Endothelial cell of umbilical vein (primary cell): ENCODE results near the gene EEIG1. TPM values are rescaled to one million over a fixed set of nuclear protein-coding genes. Genes with fewer than 3 reads are reported as not detected.

ENCODE experiments used
- BruUV-seq: library from RNA; stranded (reverse); fragments of 400-500 nt; replicated peaks from 2 replicates; lab custom pipeline; 2021; lab: Mats Ljungman, UMichigan
- CTCF ChIA-PET: fragments of 300-600, 350-600 bp; sonication (Branson Sonifier 250); formaldehyde crosslinking; loops from one replicate; lab custom pipeline; 2021; ENCODE audit warnings: antibody characterized with exemption, inconsistent platforms; lab: Charles Lee
- POLR2A ChIA-PET: fragments of 300-600, 350-600 bp; sonication (Branson Sonifier 250); formaldehyde crosslinking; loops from one replicate; lab custom pipeline; 2021; ENCODE audit warnings: antibody characterized with exemption, inconsistent platforms; lab: Charles Lee
- DNase-seq: peaks from one replicate; pipeline ENCODE4 v3.0.0-alpha.2; 2011; ENCODE audit warnings: low read depth, low spot score
- FAIRE-seq: peaks from 2 replicates; lab custom pipeline; 2011; peaks lifted over from hg19 to GRCh38; lab: Jason Lieb, UNC
- H2AFZ ChIP-seq: 2 replicates; pipeline ENCODE4 v1.6.0; 2012; ENCODE audit warnings: low read depth, low read length, control low read depth, inconsistent platforms
- H3K27ac ChIP-seq: 2 replicates; pipeline ENCODE4 v1.5.1; 2011; ENCODE audit warnings: low read depth, mild to moderate bottlenecking, control low read depth, low read length, moderate library complexity; ENCODE audit not compliant: insufficient read depth
- H3K27me3 ChIP-seq, 2 experiments: 2 replicates each; pipeline versions ENCODE4 v1.6.0 to v1.6.1; 2011; ENCODE audit warnings: low read length in 2 of 2, mixed read lengths in 1 of 2; ENCODE audit not compliant: control insufficient read depth in 2 of 2, insufficient read depth in 2 of 2
- H3K36me3 ChIP-seq, 2 experiments: 2 replicates in 1 of 2; 3 replicates in 1 of 2; pipeline ENCODE4 v1.5.1; 2011; ENCODE audit warnings: low read length in 2 of 2, mild to moderate bottlenecking in 1 of 2, moderate library complexity in 1 of 2; ENCODE audit not compliant: control insufficient read depth in 2 of 2, insufficient read depth in 2 of 2; ENCODE audit errors: extremely low read depth in 1 of 2
- H3K4me1 ChIP-seq: 3 replicates; pipeline ENCODE4 v1.5.1; 2011; ENCODE audit warnings: mild to moderate bottlenecking, low read length; ENCODE audit not compliant: control insufficient read depth, insufficient read depth; ENCODE audit errors: extremely low read depth
- H3K4me2 ChIP-seq: 2 replicates; pipeline ENCODE4 v1.6.1; 2011; ENCODE audit warnings: low read length, control low read depth, mixed read lengths; ENCODE audit not compliant: insufficient read depth
- H3K4me3 ChIP-seq, 3 experiments: fragments of 200-600 bp in 1 of 3; sonication (generic), shearing (Covaris generic) in 1 of 3; replicated peaks in 1 of 3; 2 replicates each; pipeline ENCODE4 v1.5.1; 2011 to 2016; ENCODE audit warnings: control low read depth in 3 of 3, low read length in 3 of 3, mild to moderate bottlenecking in 2 of 3, inconsistent platforms in 1 of 3, low read depth in 1 of 3, moderate library complexity in 1 of 3; ENCODE audit not compliant: insufficient read depth in 1 of 3
- H3K79me2 ChIP-seq: 2 replicates; pipeline ENCODE4 v1.6.0; 2012; ENCODE audit warnings: low read length, inconsistent platforms; ENCODE audit not compliant: control insufficient read depth, insufficient read depth
- H3K9ac ChIP-seq: replicated peaks from 2 replicates; pipeline ENCODE3; 2011; ENCODE audit warnings: low read length, control low read depth; ENCODE audit not compliant: insufficient read depth; ENCODE audit errors: extremely low read depth
- H3K9me1 ChIP-seq: replicated peaks from 3 replicates; pipeline ENCODE4 v1.6.0; 2011; ENCODE audit warnings: mild to moderate bottlenecking, low read length; ENCODE audit not compliant: control insufficient read depth, insufficient read depth; ENCODE audit errors: extremely low read depth
- H3K9me3 ChIP-seq: replicated peaks from 2 replicates; pipeline ENCODE4 v1.5.1; 2012; ENCODE audit warnings: low read length, inconsistent platforms; ENCODE audit not compliant: control insufficient read depth, insufficient read depth
- H4K20me1 ChIP-seq: replicated peaks from 2 replicates; pipeline ENCODE3; 2011; ENCODE audit warnings: mild to moderate bottlenecking, low read length; ENCODE audit not compliant: control insufficient read depth, insufficient read depth; ENCODE audit errors: extremely low read depth
- CTCF ChIP-seq, 2 donors: IDR thresholded peaks; 1 replicate in 1 of 2; 2 replicates in 1 of 2; pipeline ENCODE4 v1.5.1; 2011; ENCODE audit warnings: low read length in 2 of 2, mild to moderate bottlenecking in 2 of 2, moderate library complexity in 2 of 2, control low read depth in 1 of 2, inconsistent platforms in 1 of 2, low read depth in 1 of 2; ENCODE audit not compliant: insufficient read depth in 1 of 2; ENCODE audit errors: extremely low read depth in 1 of 2
- EZH2 ChIP-seq: IDR thresholded peaks from 2 replicates; pipeline ENCODE4 v1.6.1; 2012; ENCODE audit warnings: borderline replicate concordance, low read depth, mild to moderate bottlenecking, moderate library complexity, low read length, inconsistent platforms; ENCODE audit not compliant: severe bottlenecking
- FOS ChIP-seq: IDR thresholded peaks from 2 replicates; pipeline ENCODE4 v1.6.1; 2011; ENCODE audit warnings: mild to moderate bottlenecking, low read length, moderate library complexity, borderline replicate concordance; ENCODE audit not compliant: insufficient read depth
- GATA2 ChIP-seq: IDR thresholded peaks from 2 replicates; pipeline ENCODE4 v1.7.0; 2011; ENCODE audit warnings: low read depth, mild to moderate bottlenecking, moderate library complexity, mixed read lengths, low read length; ENCODE audit not compliant: insufficient read length, insufficient read depth
- JUN ChIP-seq: IDR thresholded peaks from 2 replicates; pipeline ENCODE4 v1.6.1; 2011; ENCODE audit warnings: borderline replicate concordance, low read depth; ENCODE audit not compliant: insufficient read length, insufficient read depth
- MAX ChIP-seq: IDR thresholded peaks from 2 replicates; pipeline ENCODE4 v1.6.1; 2011; ENCODE audit not compliant: insufficient read depth, insufficient read length
- MYC ChIP-seq: IDR thresholded peaks from one replicate; pipeline ENCODE4 v1.6.1; 2011; ENCODE audit warnings: mild to moderate bottlenecking, low read depth, low read length
- POLR2A ChIP-seq: IDR thresholded peaks from 2 replicates; pipeline ENCODE4 v1.6.1; 2012; ENCODE audit warnings: low read depth, mild to moderate bottlenecking, control low read depth, low read length
- POLR2AphosphoS5 ChIP-seq: IDR thresholded peaks from 2 replicates; pipeline ENCODE4 v1.6.1; 2012; ENCODE audit warnings: low read depth, mild to moderate bottlenecking, control low read depth, low read length, moderate library complexity; ENCODE audit not compliant: insufficient read depth
- dilution Hi-C: fragments of 300-500 bp; cut with MboI; formaldehyde crosslinking; loops from one replicate; pipeline ENCODE4 v1.15.0; 2019; ENCODE audit warnings: low sequenced_read_pairs; ENCODE audit not compliant: extremely low pct_ligation_motif_present
- intact Hi-C: fragments of 100-400 bp; cut with micrococcal nuclease; formaldehyde crosslinking; loops from one replicate; pipeline ENCODE4 v1.10.0; 2022
- polyA plus RNA-seq, 4 experiments: library from polyadenylated mRNA; depleted of rRNA in 3 of 4; stranded (reverse) in 3 of 4; unstranded in 1 of 4; fragments of >200 nt; gene quantifications; 2 replicates each; pipeline versions ENCODE4 v1.2.1 to v1.2.3, GENCODE V29; 2011 to 2012; ENCODE audit warnings: missing spikeins in 1 of 4
- total RNA-seq: library from RNA; stranded (reverse); gene quantifications from 2 replicates; pipeline ENCODE4 v1.2.3, GENCODE V29; 2021

Gene EEIG1
- total and polyA plus RNA-seq, 2 donors (not counting 3 experiments of a cell fraction or from before 2014, with no cell fraction given): 8.4 to 19.0 TPM

GRCh38 chr9:127993721-127994120, 12.9 kb upstream of the EEIG1 start:
- no peaks in the 10 kb centered on the region for H4K20me1 ChIP-seq
- no peak for TF ChIP-seq JUN
- TF ChIP-seq POLR2A: no peak
- TF ChIP-seq POLR2AphosphoS5: no peak
- TF ChIP-seq GATA2: no peak
- no peak for TF ChIP-seq MAX
- no peak for TF ChIP-seq FOS
- TF ChIP-seq MYC: no peak
- TF ChIP-seq EZH2: no peak
- TF ChIP-seq CTCF (IDR thresholded peaks at IDR 0.05; ENCODE audit: extremely low read depth in 1 of 2, insufficient read depth in 1 of 2, low read depth in 1 of 2, low read length in 2 of 2): no peak
- FAIRE-seq (no peak), DNase-seq (no peak)
- H3K27ac ChIP-seq: no peak overlapping the region
- H3K4me3 ChIP-seq: no peak overlapping the region
- no peak overlapping the region for H3K4me2 ChIP-seq
- intact Hi-C loops: no loop called here
- no peak overlapping the region for H2AFZ ChIP-seq
- H3K9ac ChIP-seq: no peak overlapping the region
- dilution Hi-C loops: no loop called here
- ChIA-PET CTCF (interaction anchor here (1.4 kb wide), 1 partner anchor 41 kb away, joined by 4 read pairs; no protein-coding TSS in a partner anchor), POLR2A (no interaction called here)
- no TSS peak for BruUV-seq
- H3K27me3 ChIP-seq: peaks cover 0 to 2% of the 10 kb centered on the region in 2 experiments
- no peaks in the 10 kb centered on the region for H3K9me1 ChIP-seq
- no peaks in the 10 kb centered on the region for H3K79me2 ChIP-seq
- no peaks in the 10 kb centered on the region for H3K36me3 ChIP-seq
- no peaks in the 10 kb centered on the region for H3K9me3 ChIP-seq
- no peaks in the 10 kb centered on the region for H3K4me1 ChIP-seq
